ENCODE measurements around the gene FCGR3B.
A peak's percentile ranks its signal among the peaks of the same experiment; 100 is the strongest.
"Not testable (repeated sequence)": the region's sequence is repeated elsewhere in the genome, so short reads cannot be mapped to it uniquely, and the experiment has no call there.

The FCGR3B gene

DNA sequence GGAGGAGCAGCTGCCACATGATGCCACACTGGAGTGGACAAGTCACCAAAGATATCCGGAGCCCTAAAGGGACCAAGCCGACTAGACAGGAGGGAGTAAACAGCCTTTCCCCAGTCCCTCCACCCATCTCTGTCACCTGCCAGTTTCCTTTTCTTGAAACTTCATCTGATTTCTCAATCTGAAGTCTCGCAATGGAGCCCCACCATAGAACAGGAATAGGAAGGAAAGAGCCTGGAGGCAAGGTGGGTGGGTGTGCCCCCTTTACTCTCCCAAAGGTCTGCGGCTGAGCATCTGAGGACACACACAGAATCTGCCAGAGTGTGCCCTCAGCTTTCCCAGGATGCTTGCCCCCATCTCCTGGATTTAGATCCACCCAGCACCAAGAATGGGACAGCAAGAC is at the start of gene FCGR3B:
FCGR3B (minus strand) TSS at position 101 of the 400 bp plus-strand sequence; CDS start at position 19, 82 bp downstream.
- no peak for DNase-seq (ENCODE audit: low read depth, low spot score)

GRCh38 chr1:161678500-161678899 is 47.5 kb upstream of the FCGR3B start:
- DNase-seq (ENCODE audit: low read depth, low spot score) = no peak

GRCh38 chr1:161676958-161677689 is 46.1 kb upstream of the FCGR3B start:
- DNase-seq (ENCODE audit: low read depth, low spot score) = no peak

DNA sequence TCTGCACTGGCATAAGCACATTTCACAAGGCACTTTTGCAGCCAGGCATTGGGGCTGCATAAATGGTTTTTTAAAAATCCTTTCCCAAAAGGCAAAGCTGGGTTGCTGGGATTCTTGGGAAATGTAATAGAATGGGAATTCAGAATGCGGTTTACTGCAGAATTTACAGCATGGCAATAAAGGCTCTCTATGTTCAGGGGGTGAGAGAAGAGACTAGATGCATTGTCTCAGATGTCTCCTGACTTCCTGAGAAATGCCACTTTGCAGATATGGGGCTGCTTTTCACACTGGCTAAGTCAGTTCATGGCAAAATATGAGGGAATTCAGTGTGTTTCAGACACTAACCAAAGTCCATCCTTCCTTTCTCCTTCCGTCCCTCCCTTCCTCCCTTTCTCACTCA is 45.5 kb upstream of the FCGR3B start:
- no peak for DNase-seq (ENCODE audit: low read depth, low spot score)

- not testable (repeated sequence) for DNase-seq (ENCODE audit: low read depth, low spot score)
Measured at GRCh38 chr1:161674908-161675307, 43.9 kb upstream of the FCGR3B start.

DNA sequence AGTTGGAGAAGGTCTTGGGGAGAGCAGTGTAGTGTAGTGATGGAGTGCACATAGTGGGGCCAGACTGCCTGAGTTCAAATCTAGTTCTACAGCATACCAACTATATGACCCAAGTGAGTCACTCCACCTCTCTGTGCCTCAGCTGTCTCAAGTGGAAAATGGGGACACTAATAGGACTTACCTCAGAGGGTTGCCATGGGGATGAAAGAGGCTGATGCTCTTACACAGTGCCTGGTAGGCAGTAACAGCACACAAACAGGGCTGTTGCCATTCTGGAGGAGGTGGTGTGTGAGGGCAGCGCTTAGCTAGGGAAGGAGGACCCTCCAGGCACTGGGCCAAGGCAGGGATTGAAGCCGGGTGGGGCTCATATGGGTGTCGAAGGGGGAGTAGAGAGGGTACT is 43.5 kb upstream of the FCGR3B start:
- not testable (repeated sequence) for DNase-seq (ENCODE audit: low read depth, low spot score)

- DNase-seq (ENCODE audit: low read depth, low spot score) = not testable (repeated sequence)
Measured at GRCh38 chr1:161673437-161673836, 42.5 kb upstream of the FCGR3B start.

- DNase-seq (ENCODE audit: low read depth, low spot score) = not testable (repeated sequence)
Measured at GRCh38 chr1:161671045-161672020, 40.4 kb upstream of the FCGR3B start.

DNA sequence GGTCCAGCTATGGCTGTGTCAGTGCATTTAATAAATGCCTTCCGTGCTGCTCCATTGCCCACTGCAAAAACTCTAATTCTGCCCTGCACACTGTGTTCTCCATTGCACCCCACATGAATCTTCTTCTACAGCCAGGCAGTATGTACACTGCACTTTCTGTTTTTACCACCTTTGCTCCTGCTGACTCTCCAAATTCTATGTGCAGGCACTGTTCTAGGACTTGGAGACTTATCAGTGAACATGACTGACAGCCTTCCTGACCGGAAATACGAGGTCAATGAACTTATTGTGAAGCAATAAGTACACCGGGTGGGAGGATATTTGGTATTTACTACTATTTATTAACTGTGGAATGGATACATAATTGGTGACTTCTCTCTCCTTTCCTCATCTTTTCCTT is 33.7 kb upstream of the FCGR3B start:
- not testable (repeated sequence) for DNase-seq (ENCODE audit: low read depth, low spot score)

- not testable (repeated sequence) for DNase-seq (ENCODE audit: low read depth, low spot score)
Measured at GRCh38 chr1:161663569-161663968, 32.6 kb upstream of the FCGR3B start.

GRCh38 chr1:161662684-161663339 is 31.8 kb upstream of the FCGR3B start, which contains the start of gene FCGR2B:
FCGR2B (plus strand) TSS chr1:161663143; CDS start chr1:161663242, 99 bp downstream.
- not testable (repeated sequence) for DNase-seq (ENCODE audit: low read depth, low spot score)

DNA sequence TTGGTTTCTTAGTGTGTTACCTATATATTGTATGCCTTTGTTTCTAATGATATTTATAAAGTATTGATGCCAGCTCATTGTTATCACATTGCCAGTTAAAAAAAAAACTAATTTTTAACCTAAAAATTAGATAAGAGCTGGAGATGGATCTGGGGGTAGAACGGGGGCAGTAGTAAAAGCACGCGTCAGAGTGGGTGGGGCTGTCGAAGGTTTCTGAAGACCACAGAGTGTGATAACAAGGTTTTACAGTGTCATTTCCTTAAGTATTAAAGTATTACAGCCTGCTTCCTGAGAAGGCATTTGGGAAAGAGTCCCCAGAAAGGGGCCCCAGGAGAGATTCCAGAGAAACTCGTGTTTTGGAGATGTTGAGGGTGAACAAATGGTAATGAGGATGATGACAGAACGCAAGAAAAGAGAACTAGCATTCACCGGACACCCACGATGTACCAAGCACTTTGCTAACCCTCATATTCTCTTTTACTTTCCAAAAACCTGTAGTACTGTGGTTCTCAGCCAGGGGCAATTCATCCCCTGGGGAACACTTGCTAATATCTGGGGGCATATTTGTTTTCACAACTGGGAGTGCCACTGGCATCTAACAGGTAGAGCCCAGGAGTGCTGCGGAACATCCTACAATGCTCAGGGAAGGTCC is 30.8 kb upstream of the FCGR3B start:
- DNase-seq (ENCODE audit: low read depth, low spot score) = not testable (repeated sequence)

- not testable (repeated sequence) for DNase-seq (ENCODE audit: low read depth, low spot score)
Measured at GRCh38 chr1:161658524-161658923, 27.5 kb upstream of the FCGR3B start.

GRCh38 chr1:161653971-161654370 is 23.0 kb upstream of the FCGR3B start:
- DNase-seq (ENCODE audit: low read depth, low spot score) = not testable (repeated sequence)

DNA sequence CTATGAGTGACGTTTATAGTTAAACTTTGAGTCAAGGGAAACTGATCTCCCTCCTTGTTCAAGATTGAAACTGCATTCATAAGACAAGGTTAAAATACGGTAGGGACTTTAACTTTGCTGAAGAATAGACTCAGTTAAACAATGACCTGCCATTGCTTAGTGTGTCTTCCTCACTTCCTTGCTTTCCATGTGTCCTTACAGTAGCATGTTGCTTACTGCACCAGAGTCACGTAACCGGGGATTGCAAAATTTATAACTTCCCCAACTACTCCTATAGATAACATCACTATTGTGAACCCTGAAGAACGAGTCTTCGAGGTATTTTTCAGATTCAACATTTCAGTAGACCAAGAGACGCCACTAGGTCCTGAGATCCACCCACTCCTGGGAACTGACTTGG is 22.6 kb upstream of the FCGR3B start:
- DNase-seq (ENCODE audit: low read depth, low spot score) = not testable (repeated sequence)

- DNase-seq (ENCODE audit: low read depth, low spot score) = peak; percentile 2
Measured at GRCh38 chr1:161647507-161648360, 16.8 kb upstream of the FCGR3B start.

DNA sequence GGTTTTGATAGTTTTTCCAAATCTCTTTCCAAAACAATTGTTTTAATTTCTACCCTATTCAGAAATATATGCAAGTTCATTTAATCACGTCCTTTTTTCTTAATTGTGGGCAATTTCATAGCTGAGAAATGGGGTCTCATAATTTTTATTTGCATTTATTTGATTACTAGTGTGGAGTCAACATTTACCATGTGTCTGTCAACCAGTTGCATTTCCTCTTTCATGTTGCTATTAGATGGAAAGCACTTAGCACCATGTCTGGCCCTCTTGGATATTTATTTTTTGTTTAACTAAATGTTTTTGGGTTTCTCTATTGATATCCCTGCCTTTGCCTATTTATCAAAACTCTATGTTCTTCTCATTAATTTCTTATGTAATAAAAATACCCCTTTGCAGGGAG is 13.9 kb upstream of the FCGR3B start:
- DNase-seq (ENCODE audit: low read depth, low spot score) = not testable (repeated sequence)

- DNase-seq (ENCODE audit: low read depth, low spot score) = not testable (repeated sequence)
Measured at GRCh38 chr1:161643481-161644208, 12.7 kb upstream of the FCGR3B start.

- not testable (repeated sequence) for DNase-seq (ENCODE audit: low read depth, low spot score)
Measured at GRCh38 chr1:161642697-161643096, 11.7 kb upstream of the FCGR3B start.
